HG02943 (cell line): Measurements from ENCODE around the gene ATP5F1D.
A peak's percentile ranks its signal among the peaks of the same experiment; 100 is the strongest.
"Not testable (repeated sequence)": the region's sequence is repeated elsewhere in the genome, so short reads cannot be mapped to it uniquely, and the experiment has no call there.

ENCODE experiments used
- ATAC-seq: cut with Tn5 transposase; IDR thresholded peaks from one replicate; pipeline ENCODE4 v1.9.1; 2021; ENCODE audit warnings: mild to moderate bottlenecking, low read depth, moderate library complexity; ENCODE audit not compliant: unreplicated experiment

ATP5F1D gene

GRCh38 chr19:1241417-1242095 is at the start of gene ATP5F1D:
Gene ATP5F1D (plus strand): TSS chr19:1241751. CDS start chr19:1241851, 100 bp downstream.
- no peak for ATAC-seq

GRCh38 chr19:1199531-1199930 is 42.0 kb upstream of the ATP5F1D start:
- no peak for ATAC-seq

DNA sequence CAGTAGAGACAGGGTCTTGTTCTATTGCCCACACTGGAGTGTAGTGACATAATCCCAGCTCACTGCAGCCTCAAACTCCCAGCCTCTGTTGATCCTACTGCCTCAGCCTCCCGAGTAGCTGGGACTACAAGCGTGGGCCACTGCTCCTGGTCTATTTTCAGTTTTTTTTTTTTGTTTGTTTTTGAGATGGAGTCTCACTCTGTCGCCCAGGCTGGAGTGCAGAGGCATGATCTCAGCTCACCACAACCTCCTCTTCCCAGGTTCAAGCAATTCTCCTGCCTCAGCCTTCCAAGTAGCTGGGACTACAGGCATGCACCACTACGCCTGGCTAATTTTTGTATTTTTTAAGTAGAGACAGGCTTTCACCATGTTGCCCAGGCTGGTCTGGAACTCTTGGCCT is 40.9 kb upstream of the ATP5F1D start:
- ATAC-seq: not testable (repeated sequence)

DNA sequence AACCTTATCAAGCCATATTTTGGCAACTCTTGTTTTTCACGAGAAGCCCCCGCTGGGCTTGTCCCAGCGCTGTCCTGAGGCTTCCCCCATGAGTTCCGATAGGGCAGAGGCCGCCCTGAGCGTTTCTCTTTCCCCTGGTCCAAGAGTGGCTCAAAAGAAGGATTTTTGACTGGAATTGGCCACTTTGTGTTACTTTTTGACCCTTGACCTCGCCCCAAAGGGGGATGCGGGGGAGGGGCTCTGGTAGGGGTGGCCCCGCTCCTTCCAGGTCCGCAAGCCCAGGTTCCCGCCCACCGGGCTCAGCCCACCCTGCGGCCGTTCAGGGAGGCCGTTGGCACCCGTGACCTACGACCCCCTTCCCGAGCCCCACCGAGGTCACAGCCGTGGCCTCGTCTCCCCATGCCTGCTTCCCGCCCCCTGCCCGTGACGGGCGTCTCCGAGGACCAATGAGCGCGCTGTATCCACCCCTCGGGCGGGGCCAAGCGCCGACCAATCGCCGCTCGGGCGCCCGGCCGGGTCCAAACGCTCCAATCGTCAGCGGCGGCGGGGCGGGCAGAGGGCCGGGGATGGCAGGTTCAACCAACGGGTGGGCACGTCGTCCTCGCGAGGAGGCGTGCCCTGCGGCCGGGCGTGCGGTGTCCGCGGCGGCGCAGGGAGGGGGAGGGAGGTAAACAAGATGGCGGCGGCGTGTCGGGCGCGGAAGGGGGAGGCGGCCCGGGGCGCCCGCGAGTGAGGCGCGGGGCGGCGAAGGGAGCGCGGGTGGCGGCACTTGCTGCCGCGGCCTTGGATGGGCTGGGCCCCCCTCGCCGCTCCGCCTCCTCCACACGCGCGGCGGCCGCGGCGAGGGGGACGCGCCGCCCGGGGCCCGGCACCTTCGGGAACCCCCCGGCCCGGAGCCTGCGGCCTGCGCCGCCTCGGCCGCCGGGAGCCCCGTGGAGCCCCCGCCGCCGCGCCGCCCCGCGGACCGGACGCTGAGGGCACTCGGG is 36.1 kb upstream of the ATP5F1D start, which contains the start of gene STK11:
STK11 (plus strand) TSS at position 665 of the 986 bp plus-strand sequence. CDS start 1,136 bp downstream, outside the sequence.
- ATAC-seq: peak; percentile 85

- ATAC-seq: no peak
These were observed 35.2 kb upstream of the ATP5F1D start for GRCh38 chr19:1206150-1206863.

DNA sequence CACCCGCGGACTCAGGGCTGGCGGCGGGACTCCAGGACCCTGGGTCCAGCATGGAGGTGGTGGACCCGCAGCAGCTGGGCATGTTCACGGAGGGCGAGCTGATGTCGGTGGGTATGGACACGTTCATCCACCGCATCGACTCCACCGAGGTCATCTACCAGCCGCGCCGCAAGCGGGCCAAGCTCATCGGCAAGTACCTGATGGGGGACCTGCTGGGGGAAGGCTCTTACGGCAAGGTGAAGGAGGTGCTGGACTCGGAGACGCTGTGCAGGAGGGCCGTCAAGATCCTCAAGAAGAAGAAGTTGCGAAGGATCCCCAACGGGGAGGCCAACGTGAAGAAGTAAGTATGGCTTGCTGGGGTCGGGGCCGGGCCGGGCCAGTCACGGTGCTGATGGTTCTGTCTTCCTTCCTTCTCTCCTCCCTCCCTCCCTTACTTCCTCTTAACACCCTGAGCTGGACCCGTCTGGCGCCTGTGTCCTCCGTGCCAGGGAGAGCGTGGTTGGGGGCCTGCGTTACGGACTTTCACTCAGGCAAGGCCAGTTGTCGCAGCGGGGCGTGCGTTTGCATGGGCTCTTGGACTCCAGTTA is 34.6 kb upstream of the ATP5F1D start:
- no peak for ATAC-seq

DNA sequence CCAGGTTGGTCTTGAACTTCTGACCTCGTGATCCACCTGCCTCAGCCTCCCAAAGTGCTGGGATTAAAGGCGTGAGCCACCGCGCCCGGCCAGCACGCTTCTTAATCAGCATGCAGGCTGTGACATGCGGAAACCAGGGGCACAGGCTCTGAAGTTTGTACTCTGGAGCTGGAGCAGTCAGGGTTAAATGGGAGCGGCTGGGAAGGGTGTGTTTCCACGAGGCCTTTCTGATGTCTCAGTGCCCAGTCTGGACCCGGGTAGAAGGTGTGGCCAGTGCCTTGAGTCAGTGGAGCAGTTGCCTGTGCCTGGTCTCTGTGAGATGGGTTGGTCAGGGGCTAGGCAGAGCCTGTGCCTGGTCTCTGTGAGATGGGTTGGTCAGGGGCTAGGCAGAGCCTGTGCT is 32.7 kb upstream of the ATP5F1D start:
- ATAC-seq: not testable (repeated sequence)

DNA sequence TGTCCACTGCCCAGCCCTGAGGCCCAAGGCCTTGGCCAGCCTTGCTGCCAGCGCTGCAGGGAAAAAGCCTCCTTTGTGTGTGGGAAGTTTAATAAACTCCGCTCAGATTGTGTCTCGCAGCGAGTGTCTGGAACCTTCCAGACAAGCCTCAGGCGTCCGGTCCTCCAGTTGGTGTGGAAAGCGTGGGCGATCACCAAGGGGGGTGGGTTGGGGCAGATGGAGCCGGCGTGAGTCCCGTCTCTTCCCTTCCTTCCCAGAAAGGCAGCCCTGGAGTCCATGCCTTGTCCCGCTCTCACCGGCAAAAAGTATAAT is 31.4 kb upstream of the ATP5F1D start:
- no peak for ATAC-seq

GRCh38 chr19:1211494-1212234 is 29.9 kb upstream of the ATP5F1D start:
- ATAC-seq: no peak

DNA sequence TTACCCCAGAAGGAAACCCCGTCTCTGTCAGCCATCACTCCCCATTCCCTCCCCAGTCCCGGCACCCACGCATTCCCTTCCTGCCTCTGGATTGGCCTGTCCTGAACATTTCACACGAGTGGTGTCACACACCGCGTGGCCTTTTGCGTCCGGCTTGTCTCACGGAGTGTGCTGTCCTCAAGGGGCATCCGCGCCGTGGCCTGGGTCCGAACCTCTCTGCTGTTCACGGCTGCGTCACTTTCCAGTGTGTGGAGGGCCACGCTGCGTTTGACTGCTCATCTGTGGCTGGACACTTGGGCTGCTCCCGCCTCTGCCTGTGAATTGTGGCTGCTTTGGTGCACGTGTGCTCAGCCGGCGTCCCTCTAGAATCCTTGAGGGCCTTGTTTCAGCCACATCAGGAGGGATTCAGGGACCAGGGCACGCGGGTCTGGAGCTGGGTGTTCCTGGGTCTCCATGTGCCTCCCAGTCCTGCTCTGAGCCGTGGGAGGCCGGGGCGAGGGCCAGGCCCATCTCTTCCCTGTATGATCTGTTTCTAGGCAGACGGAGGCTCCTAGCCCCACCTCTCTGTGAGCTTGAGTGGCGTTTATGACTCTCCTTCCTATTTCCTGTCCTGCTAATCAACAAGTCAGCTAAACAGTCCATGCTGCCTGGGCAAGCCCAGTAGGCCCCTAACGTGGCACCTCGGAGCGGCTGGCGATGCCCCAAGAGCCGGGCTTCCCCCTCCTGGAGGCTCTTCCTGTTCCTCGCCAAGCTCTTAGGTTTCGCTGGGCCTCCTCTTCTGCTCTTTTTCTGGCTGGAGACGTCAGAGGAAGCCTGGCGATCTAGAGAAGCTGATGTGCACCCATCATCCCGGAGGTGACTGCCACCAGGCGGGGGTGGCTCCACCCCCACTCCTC is 27.9 kb upstream of the ATP5F1D start:
- ATAC-seq: no peak

DNA sequence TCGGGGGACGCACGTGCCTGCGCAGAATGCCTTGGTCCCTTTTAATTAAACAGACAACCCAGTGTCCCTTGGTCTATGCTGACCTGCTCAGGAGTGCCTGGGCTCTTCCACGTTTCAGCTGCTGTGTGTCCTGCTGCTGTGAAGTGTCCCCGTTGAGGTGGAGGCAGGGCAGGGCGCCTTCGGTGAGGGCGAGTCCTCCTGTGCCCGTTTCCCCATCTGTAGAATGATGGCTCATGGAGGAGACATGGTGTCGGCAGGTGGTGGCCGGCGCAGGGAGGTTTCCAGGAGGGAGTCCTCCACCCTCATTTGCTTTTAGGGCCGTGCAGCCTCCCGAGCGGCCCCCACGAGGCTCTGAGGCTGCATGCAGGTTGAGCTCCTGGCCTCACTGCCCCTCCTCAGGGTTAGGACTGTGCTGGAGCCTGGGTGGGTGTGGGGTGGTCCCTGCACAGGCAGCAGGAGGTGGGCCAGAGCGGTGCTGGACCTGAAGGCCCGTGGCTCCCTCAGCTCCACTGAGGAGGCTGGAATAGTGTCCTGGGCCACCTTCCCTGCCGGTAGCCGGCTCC is 27.2 kb upstream of the ATP5F1D start:
- no peak for ATAC-seq

DNA sequence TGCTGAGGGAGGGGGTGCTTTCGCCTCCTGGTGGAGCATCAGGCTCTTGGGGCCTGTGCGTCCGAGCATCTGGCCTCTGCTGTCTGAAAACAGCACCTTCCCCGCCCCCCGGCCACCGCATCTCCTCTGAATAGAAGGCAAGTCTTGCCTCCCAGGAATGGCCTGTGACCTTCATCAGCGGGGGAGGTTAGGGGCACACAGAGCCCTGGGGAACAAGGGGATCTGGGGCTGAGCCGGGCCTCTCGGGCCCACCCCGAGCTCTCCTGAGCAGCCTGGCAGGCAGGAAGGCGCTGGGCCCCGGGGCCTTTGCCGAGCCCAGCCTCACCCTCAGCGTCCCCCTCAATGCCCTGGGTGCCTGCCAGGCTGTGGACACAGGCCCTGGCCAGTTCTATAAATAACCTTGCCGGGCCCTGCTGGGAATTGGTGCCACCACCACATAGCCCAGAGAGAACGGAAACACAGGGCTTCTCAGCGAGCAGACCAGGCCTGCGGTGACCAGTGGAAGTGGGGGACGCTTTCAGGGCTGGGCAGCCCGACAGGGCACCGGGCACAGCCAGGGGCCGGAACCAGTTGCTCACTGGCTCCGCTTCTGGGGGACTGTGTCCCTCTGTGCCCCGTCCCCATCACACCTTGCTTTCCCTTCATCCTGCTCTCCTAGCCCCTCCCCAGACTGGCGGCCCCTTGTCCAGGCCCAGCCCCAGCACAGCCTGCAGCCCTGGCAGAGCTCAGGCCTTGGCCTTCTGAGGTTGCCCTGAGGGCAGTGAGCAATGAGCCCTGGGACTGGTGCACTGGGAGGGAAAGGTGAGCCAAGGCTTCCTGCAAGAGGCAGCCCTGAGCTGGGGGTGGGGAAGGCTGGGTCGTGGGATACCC is 26.5 kb upstream of the ATP5F1D start:
- ATAC-seq: no peak

GRCh38 chr19:1216756-1217155 is 24.8 kb upstream of the ATP5F1D start:
- ATAC-seq: no peak

DNA sequence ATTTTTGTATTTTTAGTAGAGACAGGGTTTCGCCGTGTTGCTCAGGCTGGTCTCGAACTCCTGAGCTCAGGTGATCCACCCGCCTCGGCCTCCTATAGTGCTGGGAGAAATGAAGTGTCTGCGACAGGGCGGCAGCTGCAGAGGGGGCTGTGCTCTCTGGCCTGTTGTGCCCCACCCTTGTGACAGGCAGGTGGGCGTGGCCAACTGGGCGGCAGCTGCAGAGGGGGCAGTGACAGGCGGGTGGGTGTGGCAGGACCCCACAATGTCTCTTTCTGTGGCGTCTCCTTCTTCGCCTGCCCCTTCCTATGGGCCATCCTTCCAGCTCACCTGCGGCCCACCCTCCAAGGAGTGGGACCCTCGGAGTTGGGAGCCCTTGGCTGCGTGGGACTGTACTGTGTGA is 24.2 kb upstream of the ATP5F1D start:
- ATAC-seq: no peak

GRCh38 chr19:1218751-1219567 is 22.6 kb upstream of the ATP5F1D start:
- no peak for ATAC-seq

GRCh38 chr19:1219786-1220476 is 21.6 kb upstream of the ATP5F1D start:
- ATAC-seq: no peak
